ENCODE data around the gene C19orf18. TPM values are rescaled to one million over a fixed set of nuclear protein-coding genes. Genes with fewer than 3 reads are reported as not detected.

The C19orf18 gene
- polyA plus RNA-seq (2012; ENCODE audit: insufficient read length, low read depth) = not detected

DNA sequence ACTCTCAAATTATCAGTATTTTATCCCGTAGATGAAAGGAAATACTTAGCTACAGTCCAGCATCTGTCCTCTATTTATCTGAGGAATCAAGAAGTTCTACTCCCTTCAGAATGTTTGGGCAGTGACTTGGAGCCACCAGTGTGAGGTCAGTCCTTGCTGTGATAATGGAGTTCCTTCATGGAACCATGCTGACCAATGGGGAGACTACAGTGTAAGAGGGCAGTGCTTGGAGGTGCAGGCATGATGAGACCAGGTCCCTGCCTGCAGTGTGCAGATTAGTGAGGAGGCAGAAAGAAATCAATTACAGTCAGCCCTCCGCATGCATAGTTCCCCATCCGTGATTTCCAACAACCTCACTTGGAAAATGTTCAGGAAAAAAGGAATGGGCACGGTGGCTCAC is at the start of gene C19orf18:
TSS of gene C19orf18 (minus strand) at position 101 of the 400 bp plus-strand sequence. CDS start 102 bp downstream, outside the sequence.
- no peak for TF ChIP-seq TAF1 (IDR thresholded peaks at IDR 0.05; ENCODE audit: borderline replicate concordance, insufficient read depth, low read length)
- TF ChIP-seq FOXP2 (optimal IDR thresholded peaks at IDR 0.05; ENCODE audit: borderline replicate concordance, extremely low read depth, extremely low read length, insufficient read depth) = no peak
- TF ChIP-seq POLR2AphosphoS5 (IDR thresholded peaks at IDR 0.05; ENCODE audit: low read depth, low read length) = no peak
- no peak for TF ChIP-seq SIN3A (IDR thresholded peaks at IDR 0.05; ENCODE audit: borderline replicate concordance, insufficient read depth, low read length)
- TF ChIP-seq REST (IDR thresholded peaks at IDR 0.05; ENCODE audit: insufficient read depth in 1 of 2, low read depth in 2 of 2, low read length in 2 of 2) = no peak

DNA sequence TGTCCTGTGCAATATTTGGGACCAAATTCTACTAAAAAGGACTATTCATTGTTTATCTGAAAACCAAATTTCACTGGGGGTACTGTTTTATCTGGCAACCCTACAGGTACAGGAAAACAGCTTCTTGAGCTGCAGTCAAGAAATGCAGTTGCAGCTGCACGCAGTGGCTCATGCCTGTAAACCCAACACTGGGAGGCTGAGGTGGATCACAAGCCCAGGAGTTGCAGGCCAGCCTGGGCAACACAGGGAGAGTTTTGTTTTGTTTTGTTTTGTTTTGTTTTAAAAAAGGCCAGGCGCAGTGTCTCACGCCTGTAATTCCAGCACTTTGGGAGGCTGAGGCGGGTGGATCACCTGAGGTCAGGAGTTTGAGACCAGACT is 47.9 kb upstream of the C19orf18 start:
- no peak for TF ChIP-seq SIN3A (IDR thresholded peaks at IDR 0.05; ENCODE audit: borderline replicate concordance, insufficient read depth, low read length)
- TF ChIP-seq FOXP2 (optimal IDR thresholded peaks at IDR 0.05; ENCODE audit: borderline replicate concordance, extremely low read depth, extremely low read length, insufficient read depth) = no peak
- no peak for TF ChIP-seq POLR2AphosphoS5 (IDR thresholded peaks at IDR 0.05; ENCODE audit: low read depth, low read length)
- TF ChIP-seq REST (IDR thresholded peaks at IDR 0.05; ENCODE audit: insufficient read depth in 1 of 2, low read depth in 2 of 2, low read length in 2 of 2) = no peak
- TF ChIP-seq TAF1 (IDR thresholded peaks at IDR 0.05; ENCODE audit: borderline replicate concordance, insufficient read depth, low read length) = no peak

DNA sequence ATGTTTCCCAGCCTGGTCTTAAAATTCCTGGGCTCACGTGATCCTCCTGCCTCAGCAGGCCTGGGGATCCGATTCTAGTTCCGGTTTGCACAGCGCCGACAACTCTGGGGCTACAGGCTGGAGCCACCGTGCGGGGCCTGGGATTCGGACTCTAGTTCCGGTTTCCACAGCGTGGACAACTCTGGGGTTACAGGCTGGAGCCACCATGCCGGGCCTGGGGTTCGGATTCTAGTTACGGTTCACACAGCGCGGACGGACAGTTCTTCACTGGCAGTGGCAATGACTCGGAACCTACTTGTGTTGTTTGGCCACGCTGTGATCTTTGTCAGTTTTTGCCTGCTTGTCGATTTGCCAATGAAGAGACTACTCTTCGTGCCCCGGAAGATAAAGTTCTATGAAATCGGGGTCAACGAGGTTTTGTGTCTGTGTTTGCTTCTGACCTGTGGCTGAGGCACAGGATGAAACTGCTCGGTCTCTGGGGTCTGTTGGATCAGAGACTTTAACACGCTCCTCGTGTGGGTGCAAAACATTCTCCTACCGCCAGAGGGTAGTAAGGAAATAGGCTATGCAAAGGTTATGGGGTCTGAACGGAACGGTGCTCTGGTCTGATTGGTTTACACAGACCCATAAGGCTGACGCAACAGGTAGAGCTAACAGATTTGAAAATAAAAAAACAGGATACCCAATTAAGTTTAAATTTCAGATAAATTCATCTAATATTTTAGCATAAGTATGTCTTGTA is 47.4 kb upstream of the C19orf18 start:
- no peak for TF ChIP-seq POLR2AphosphoS5 (IDR thresholded peaks at IDR 0.05; ENCODE audit: low read depth, low read length)
- TF ChIP-seq REST (IDR thresholded peaks at IDR 0.05; ENCODE audit: insufficient read depth in 1 of 2, low read depth in 2 of 2, low read length in 2 of 2) = no peak
- TF ChIP-seq TAF1 (IDR thresholded peaks at IDR 0.05; ENCODE audit: borderline replicate concordance, insufficient read depth, low read length) = no peak
- no peak for TF ChIP-seq SIN3A (IDR thresholded peaks at IDR 0.05; ENCODE audit: borderline replicate concordance, insufficient read depth, low read length)
- TF ChIP-seq FOXP2 (optimal IDR thresholded peaks at IDR 0.05; ENCODE audit: borderline replicate concordance, extremely low read depth, extremely low read length, insufficient read depth) = no peak

- TF ChIP-seq TAF1 (IDR thresholded peaks at IDR 0.05; ENCODE audit: borderline replicate concordance, insufficient read depth, low read length) (no peak), SIN3A (IDR thresholded peaks at IDR 0.05; ENCODE audit: borderline replicate concordance, insufficient read depth, low read length) (no peak), FOXP2 (optimal IDR thresholded peaks at IDR 0.05; ENCODE audit: borderline replicate concordance, extremely low read depth, extremely low read length, insufficient read depth) (no peak), REST (IDR thresholded peaks at IDR 0.05; ENCODE audit: insufficient read depth in 1 of 2, low read depth in 2 of 2, low read length in 2 of 2) (no peak), POLR2AphosphoS5 (IDR thresholded peaks at IDR 0.05; ENCODE audit: low read depth, low read length) (no peak)
These were observed 45.8 kb upstream of the C19orf18 start for GRCh38 chr19:58020129-58020528.

All from PFSK-1 (cell line).